ENCODE results near the gene PPP1R15B.

PPP1R15B gene

GRCh38 chr1:204411451-204412204 is at the start of gene PPP1R15B:
Gene PPP1R15B (minus strand): TSS chr1:204411817. CDS start chr1:204411411, 406 bp downstream.
- DNase-seq (ENCODE audit: low read depth), result peak; percentile 95

- no peak for DNase-seq (ENCODE audit: low read depth)
These were observed 48.7 kb upstream of the PPP1R15B start for GRCh38 chr1:204460346-204460745.

GRCh38 chr1:204459706-204460105 is 48.1 kb upstream of the PPP1R15B start:
- DNase-seq (ENCODE audit: low read depth), result no peak

GRCh38 chr1:204457666-204458065 is 46.0 kb upstream of the PPP1R15B start:
- no peak for DNase-seq (ENCODE audit: low read depth)

GRCh38 chr1:204456826-204457442 is 45.3 kb upstream of the PPP1R15B start:
- DNase-seq (ENCODE audit: low read depth), result no peak

GRCh38 chr1:204455831-204456145 is 44.2 kb upstream of the PPP1R15B start:
- DNase-seq (ENCODE audit: low read depth), result no peak

GRCh38 chr1:204455063-204455830 is 43.6 kb upstream of the PPP1R15B start:
- DNase-seq (ENCODE audit: low read depth), result no peak

GRCh38 chr1:204454476-204454875 is 42.9 kb upstream of the PPP1R15B start:
- no peak for DNase-seq (ENCODE audit: low read depth)

GRCh38 chr1:204453141-204453772 is 41.6 kb upstream of the PPP1R15B start:
- peak; percentile 46 for DNase-seq (ENCODE audit: low read depth)

- DNase-seq (ENCODE audit: low read depth), result no peak
These were observed 39.9 kb upstream of the PPP1R15B start for GRCh38 chr1:204451352-204452124.

- DNase-seq (ENCODE audit: low read depth), result no peak
These were observed 39.0 kb upstream of the PPP1R15B start for GRCh38 chr1:204450461-204451257.

GRCh38 chr1:204449678-204450280 is 38.2 kb upstream of the PPP1R15B start:
- no peak for DNase-seq (ENCODE audit: low read depth)

GRCh38 chr1:204448991-204449677 is 37.5 kb upstream of the PPP1R15B start:
- DNase-seq (ENCODE audit: low read depth), result no peak

- DNase-seq (ENCODE audit: low read depth), result no peak
These were observed 36.8 kb upstream of the PPP1R15B start for GRCh38 chr1:204448344-204448964.

- DNase-seq (ENCODE audit: low read depth), result no peak
These were observed 36.1 kb upstream of the PPP1R15B start for GRCh38 chr1:204447736-204448135.

GRCh38 chr1:204447190-204447589 is 35.6 kb upstream of the PPP1R15B start:
- no peak for DNase-seq (ENCODE audit: low read depth)

- DNase-seq (ENCODE audit: low read depth), result peak; percentile 67
These were observed 34.9 kb upstream of the PPP1R15B start for GRCh38 chr1:204446413-204447111.

GRCh38 chr1:204445860-204446412 is 34.3 kb upstream of the PPP1R15B start:
- DNase-seq (ENCODE audit: low read depth), result peak; percentile 21
